DMS114 treated with DMSO at 0.1 percent for 48 hours (cell line): ENCODE measurements around the gene MTHFD1L.
"Not testable (repeated sequence)": the region's sequence is repeated elsewhere in the genome, so short reads cannot be mapped to it uniquely, and the experiment has no call there.

Experiments used
- DNase-seq: peaks from one replicate; lab custom pipeline; 2025; ENCODE audit not compliant: unreplicated experiment; lab: John Stamatoyannopoulos, UW

The MTHFD1L gene

GRCh38 chr6:151063842-151064647 is 198.5 kb downstream of the MTHFD1L start:
- no peak for DNase-seq

GRCh38 chr6:151065027-151065815 is 199.7 kb downstream of the MTHFD1L start:
- DNase-seq = no peak

GRCh38 chr6:151067684-151068596 is 202.4 kb downstream of the MTHFD1L start:
- no peak for DNase-seq

GRCh38 chr6:151068761-151069312 is 203.3 kb downstream of the MTHFD1L start:
- DNase-seq = no peak

- no peak for DNase-seq
Observed at GRCh38 chr6:151069641-151070040, 204.1 kb downstream of the MTHFD1L start.

- DNase-seq = no peak
Observed at GRCh38 chr6:151070631-151071051, 205.1 kb downstream of the MTHFD1L start.

- DNase-seq = no peak
Observed at GRCh38 chr6:151071295-151071694, 205.8 kb downstream of the MTHFD1L start.

- no peak for DNase-seq
Observed at GRCh38 chr6:151073146-151073545, 207.6 kb downstream of the MTHFD1L start.

GRCh38 chr6:151073701-151074100 is 208.2 kb downstream of the MTHFD1L start:
- no peak for DNase-seq

- DNase-seq = no peak
Observed at GRCh38 chr6:151075005-151075404, 209.5 kb downstream of the MTHFD1L start.

GRCh38 chr6:151075527-151075926 is 210.0 kb downstream of the MTHFD1L start:
- no peak for DNase-seq

GRCh38 chr6:151075930-151076555 is 210.5 kb downstream of the MTHFD1L start:
- no peak for DNase-seq

GRCh38 chr6:151078655-151079054 is 213.2 kb downstream of the MTHFD1L start:
- DNase-seq = no peak

- DNase-seq = no peak
Observed at GRCh38 chr6:151081656-151082055, 216.2 kb downstream of the MTHFD1L start.

GRCh38 chr6:151082079-151082478 is 216.6 kb downstream of the MTHFD1L start:
- no peak for DNase-seq

GRCh38 chr6:151084275-151084674 is 218.8 kb downstream of the MTHFD1L start:
- no peak for DNase-seq

GRCh38 chr6:151087055-151087454 is 221.6 kb downstream of the MTHFD1L start:
- not testable (repeated sequence) for DNase-seq

GRCh38 chr6:151087861-151088598 is 222.5 kb downstream of the MTHFD1L start:
- no peak for DNase-seq

- DNase-seq = no peak
Observed at GRCh38 chr6:151088599-151088935, 223.1 kb downstream of the MTHFD1L start.

GRCh38 chr6:151088963-151089362 is 223.5 kb downstream of the MTHFD1L start:
- DNase-seq = no peak
